GM21381 (cell line): Measurements from ENCODE around the gene ZNF10.

Experiments
- ATAC-seq: cut with Tn5 transposase; IDR thresholded peaks from one replicate; pipeline ENCODE4 v1.9.1; 2021; ENCODE audit warnings: mild to moderate bottlenecking, moderate library complexity; ENCODE audit not compliant: unreplicated experiment

Gene ZNF10

DNA sequence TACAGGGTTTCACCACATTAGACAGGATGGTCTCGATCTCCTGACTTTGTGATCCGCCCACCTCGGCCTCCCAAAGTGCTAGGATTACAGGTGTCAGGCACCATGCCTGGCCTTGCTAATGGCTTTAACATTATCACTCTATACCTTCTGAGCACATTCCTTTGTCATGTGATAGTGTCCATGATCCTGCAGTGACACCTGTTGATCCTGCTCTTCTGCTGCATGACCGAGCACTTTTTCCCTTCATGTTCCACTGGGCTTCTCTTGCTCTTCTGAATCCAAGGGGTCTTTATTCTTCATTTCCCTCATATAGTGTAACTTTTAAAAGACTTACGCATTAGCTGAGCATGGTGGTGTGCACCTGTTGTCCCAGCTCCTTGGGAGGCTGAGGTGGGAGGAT, 62.4 kb downstream of the ZNF10 start:
- no peak for ATAC-seq

DNA sequence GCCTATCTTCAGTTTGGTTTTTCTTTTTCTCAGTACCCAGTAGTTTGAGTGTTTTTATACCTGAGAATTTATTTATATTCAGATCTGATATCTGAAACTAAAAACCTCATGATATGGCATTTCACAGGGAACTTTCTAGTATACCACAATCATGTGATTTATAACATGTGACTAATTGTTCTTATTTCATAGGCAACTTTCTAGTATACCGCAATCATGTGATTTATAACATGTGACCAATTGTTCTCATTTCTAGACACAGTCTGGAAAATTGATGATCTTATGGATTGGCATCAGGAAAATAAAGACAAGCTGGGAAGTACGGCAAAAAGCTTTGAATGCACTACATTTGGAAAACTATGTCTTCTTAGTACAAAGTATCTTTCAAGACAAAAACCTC, 71.5 kb downstream of the ZNF10 start:
- ATAC-seq: no peak

DNA sequence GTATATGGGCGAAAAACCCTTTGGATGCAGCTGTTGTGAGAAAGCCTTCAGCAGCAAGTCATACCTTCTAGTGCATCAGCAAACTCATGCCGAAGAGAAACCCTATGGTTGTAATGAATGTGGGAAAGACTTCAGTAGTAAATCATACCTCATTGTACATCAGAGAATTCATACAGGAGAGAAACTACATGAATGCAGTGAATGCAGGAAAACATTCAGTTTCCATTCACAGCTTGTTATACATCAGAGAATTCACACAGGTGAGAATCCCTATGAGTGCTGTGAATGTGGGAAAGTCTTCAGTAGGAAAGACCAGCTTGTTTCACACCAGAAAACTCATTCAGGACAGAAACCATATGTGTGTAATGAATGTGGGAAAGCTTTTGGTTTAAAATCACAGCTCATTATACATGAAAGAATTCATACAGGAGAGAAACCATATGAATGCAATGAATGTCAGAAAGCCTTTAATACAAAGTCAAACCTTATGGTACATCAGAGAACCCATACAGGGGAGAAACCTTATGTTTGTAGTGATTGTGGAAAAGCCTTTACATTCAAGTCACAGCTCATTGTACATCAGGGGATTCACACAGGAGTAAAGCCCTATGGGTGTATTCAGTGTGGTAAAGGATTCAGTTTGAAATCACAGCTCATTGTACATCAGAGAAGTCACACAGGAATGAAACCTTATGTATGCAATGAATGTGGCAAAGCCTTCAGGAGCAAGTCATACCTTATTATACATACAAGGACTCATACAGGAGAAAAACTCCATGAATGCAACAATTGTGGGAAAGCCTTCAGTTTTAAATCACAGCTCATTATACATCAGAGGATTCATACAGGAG, 72.3 kb downstream of the ZNF10 start:
- ATAC-seq: no peak

DNA sequence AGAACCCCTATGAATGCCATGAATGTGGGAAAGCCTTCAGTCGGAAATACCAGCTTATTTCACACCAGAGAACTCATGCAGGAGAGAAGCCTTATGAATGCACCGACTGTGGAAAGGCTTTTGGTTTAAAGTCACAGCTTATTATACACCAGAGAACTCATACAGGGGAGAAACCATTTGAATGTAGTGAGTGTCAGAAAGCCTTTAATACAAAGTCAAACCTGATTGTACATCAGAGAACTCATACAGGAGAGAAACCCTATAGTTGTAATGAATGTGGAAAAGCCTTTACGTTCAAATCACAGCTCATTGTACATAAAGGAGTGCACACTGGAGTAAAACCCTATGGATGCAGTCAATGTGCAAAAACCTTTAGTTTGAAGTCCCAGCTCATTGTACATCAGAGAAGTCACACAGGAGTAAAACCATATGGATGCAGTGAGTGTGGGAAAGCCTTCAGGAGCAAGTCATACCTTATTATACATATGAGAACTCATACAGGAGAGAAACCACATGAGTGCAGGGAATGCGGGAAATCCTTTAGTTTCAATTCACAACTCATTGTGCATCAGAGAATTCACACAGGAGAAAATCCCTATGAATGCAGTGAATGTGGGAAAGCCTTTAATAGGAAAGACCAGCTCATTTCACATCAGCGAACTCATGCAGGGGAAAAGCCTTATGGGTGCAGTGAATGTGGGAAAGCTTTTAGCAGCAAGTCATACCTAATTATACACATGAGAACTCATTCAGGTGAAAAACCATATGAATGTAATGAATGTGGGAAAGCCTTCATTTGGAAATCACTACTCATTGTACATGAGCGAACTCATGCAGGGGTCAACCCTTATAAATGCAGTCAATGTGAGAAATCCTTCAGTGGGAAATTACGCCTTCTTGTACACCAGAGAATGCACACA, 73.2 kb downstream of the ZNF10 start:
- ATAC-seq: no peak

DNA sequence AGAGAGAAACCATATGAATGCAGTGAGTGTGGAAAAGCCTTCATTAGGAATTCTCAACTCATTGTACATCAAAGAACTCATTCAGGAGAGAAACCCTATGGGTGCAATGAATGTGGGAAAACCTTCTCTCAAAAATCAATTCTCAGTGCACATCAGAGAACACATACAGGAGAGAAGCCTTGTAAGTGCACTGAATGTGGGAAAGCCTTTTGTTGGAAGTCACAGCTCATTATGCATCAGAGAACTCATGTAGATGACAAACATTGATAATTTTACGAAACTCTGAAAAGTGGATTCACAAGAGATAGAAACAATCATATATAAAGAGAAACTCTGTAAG, 73.8 kb downstream of the ZNF10 start:
- no peak for ATAC-seq

DNA sequence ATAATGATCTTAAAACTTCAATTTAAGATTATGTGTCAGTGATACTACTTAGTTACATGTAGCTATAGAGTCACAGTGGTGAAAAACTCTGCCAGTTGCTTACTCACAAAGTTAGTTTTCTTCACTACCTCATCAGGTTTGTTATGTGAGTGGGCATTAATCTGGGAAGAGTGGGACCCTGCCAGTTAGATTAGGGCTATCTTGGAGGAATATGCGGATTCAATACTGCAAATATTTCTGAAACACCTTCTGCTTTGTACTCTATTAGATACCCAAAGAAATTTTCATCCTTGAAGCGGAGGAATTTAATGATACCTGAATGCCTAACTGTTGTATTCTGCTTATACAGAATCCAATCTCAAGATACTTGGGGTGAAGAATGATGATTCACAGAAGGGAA, 76.0 kb downstream of the ZNF10 start:
- no peak for ATAC-seq
